ENCODE data around the gene GSG1L.

GSG1L gene

GRCh38 chr16:27840311-27841060 is 223.0 kb downstream of the GSG1L start:
- DNase-seq (ENCODE audit: low read depth), result no peak
- H3K4me3 ChIP-seq (ENCODE audit: low read length), result no peak overlapping the region
- TF ChIP-seq, protein P1, sequence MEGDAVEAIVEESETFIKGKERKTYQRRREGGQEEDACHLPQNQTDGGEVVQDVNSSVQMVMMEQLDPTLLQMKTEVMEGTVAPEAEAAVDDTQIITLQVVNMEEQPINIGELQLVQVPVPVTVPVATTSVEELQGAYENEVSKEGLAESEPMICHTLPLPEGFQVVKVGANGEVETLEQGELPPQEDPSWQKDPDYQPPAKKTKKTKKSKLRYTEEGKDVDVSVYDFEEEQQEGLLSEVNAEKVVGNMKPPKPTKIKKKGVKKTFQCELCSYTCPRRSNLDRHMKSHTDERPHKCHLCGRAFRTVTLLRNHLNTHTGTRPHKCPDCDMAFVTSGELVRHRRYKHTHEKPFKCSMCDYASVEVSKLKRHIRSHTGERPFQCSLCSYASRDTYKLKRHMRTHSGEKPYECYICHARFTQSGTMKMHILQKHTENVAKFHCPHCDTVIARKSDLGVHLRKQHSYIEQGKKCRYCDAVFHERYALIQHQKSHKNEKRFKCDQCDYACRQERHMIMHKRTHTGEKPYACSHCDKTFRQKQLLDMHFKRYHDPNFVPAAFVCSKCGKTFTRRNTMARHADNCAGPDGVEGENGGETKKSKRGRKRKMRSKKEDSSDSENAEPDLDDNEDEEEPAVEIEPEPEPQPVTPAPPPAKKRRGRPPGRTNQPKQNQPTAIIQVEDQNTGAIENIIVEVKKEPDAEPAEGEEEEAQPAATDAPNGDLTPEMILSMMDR (conservative IDR thresholded peaks at IDR 0.05; ENCODE audit: low read length), result no peak

DNA sequence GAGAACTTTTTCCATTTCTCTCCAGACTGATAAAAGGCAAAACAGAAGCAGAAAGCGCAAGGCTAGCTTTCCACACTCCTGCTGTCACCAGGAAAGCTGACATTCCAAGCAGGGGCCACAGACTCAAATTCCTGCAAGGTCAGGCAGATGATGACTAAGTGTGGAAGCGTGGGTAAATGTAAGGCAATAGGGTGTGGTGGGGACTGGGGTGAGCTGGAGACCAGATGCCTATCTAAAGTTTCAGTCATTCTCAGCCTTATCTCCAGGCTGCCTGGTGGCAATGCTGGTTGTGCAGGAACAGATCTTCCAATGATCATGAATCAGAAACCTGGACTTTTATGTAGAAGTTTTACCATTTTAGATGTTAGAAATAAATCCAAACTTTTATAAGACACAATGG is 224.1 kb downstream of the GSG1L start:
- TF ChIP-seq, protein P1 (conservative IDR thresholded peaks at IDR 0.05; ENCODE audit: low read length), result no peak
- no peak overlapping the region for H3K4me3 ChIP-seq (ENCODE audit: low read length)
- peak; percentile 14 for DNase-seq (ENCODE audit: low read depth)

- DNase-seq (ENCODE audit: low read depth), result no peak
- TF ChIP-seq, protein P1 (conservative IDR thresholded peaks at IDR 0.05; ENCODE audit: low read length), result no peak
- H3K4me3 ChIP-seq (ENCODE audit: low read length), result no peak overlapping the region
Observed at GRCh38 chr16:27838536-27839175, 224.9 kb downstream of the GSG1L start.

GRCh38 chr16:27829975-27830374 is 233.5 kb downstream of the GSG1L start:
- DNase-seq (ENCODE audit: low read depth), result no peak
- TF ChIP-seq, protein P1 (conservative IDR thresholded peaks at IDR 0.05; ENCODE audit: low read length), result no peak
- H3K4me3 ChIP-seq (ENCODE audit: low read length), result no peak overlapping the region

DNA sequence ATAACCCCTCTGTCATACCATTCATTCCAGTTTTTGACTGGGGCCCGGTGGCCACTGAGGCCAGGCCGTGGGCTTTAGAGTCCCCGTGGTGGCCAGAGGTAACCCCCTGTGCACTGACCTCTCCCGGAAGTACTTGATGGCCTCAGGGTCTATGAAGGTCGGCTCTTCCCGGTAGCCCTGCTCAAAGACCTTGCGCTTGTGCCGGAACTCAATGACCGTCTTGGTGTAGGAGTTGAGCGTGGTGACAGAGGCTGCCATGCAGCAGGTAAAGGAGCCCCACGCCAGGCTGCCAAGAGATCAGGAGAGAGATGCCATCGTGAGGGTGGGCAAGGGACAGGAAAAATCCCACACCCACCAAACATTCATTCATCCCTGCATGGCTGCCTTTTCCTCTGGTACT is 234.8 kb downstream of the GSG1L start:
- no peak overlapping the region for H3K4me3 ChIP-seq (ENCODE audit: low read length)
- no peak for DNase-seq (ENCODE audit: low read depth)
- TF ChIP-seq, protein P1 (conservative IDR thresholded peaks at IDR 0.05; ENCODE audit: low read length), result no peak

GRCh38 chr16:27827765-27828164 is 235.7 kb downstream of the GSG1L start:
- TF ChIP-seq, protein P1 (conservative IDR thresholded peaks at IDR 0.05; ENCODE audit: low read length), result no peak
- H3K4me3 ChIP-seq (ENCODE audit: low read length), result no peak overlapping the region
- DNase-seq (ENCODE audit: low read depth), result no peak

GRCh38 chr16:27826893-27827289 is 236.6 kb downstream of the GSG1L start:
- no peak for DNase-seq (ENCODE audit: low read depth)
- H3K4me3 ChIP-seq (ENCODE audit: low read length), result no peak overlapping the region
- TF ChIP-seq, protein P1 (conservative IDR thresholded peaks at IDR 0.05; ENCODE audit: low read length), result no peak

All from AG10803 (cell line).